ENCODE measurements around the gene FGD5.
A peak's percentile ranks its signal among the peaks of the same experiment; 100 is the strongest.

Gene FGD5

GRCh38 chr3:14935592-14936345, 117.0 kb downstream of the FGD5 start:
- DNase-seq = no peak

GRCh38 chr3:14938954-14939353, 120.2 kb downstream of the FGD5 start:
- no peak for DNase-seq

DNA sequence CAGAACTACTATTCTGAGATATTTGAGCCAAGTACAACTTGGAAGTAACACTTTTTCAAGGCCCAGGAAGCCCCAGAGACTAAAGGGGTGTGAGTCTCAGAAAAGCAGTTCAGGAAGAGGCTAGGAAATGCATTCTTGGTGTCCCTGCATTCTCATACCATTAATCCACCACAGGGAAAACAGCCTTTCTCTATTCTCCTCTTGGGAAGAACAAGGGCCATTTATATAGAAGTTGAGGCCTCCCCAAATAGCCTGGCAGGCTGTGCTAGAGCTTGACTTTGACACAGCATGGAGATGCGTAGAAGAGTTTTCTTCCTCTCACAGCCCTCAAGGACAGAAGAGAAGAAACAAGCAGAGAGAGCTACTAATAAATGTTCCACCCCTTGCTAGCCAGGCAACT, 123.1 kb downstream of the FGD5 start:
- DNase-seq = no peak

DNA sequence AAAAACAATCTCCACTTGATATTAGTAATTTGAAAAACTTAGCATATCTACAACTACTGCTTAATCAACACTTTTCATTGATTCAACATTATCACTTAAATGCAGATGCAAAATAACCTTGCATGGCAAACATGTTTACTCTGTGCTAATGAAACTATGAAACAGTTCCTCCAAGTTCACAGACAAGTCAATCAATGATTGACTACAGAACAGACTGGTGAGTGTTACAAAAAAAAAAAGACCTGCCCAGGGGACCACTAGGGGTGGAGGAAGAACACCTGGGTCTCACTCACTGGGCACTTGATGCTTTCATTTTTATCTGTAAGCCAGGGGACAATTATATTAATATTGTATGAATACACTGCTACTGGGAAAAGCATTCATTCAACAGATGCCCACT, 124.3 kb downstream of the FGD5 start:
- DNase-seq = no peak

- no peak for DNase-seq
These were observed 127.5 kb downstream of the FGD5 start for GRCh38 chr3:14946236-14946635.

GRCh38 chr3:14946739-14947099, 128.0 kb downstream of the FGD5 start:
- DNase-seq = no peak

- DNase-seq = peak; percentile 81 to 89
These were observed 128.5 kb downstream of the FGD5 start, which contains the start of gene NR2C2 for GRCh38 chr3:14947100-14947885. Gene NR2C2, plus strand, starts transcription at chr3:14947583. Its CDS starts 56,332 bp downstream, at chr3:15003915.

DNA sequence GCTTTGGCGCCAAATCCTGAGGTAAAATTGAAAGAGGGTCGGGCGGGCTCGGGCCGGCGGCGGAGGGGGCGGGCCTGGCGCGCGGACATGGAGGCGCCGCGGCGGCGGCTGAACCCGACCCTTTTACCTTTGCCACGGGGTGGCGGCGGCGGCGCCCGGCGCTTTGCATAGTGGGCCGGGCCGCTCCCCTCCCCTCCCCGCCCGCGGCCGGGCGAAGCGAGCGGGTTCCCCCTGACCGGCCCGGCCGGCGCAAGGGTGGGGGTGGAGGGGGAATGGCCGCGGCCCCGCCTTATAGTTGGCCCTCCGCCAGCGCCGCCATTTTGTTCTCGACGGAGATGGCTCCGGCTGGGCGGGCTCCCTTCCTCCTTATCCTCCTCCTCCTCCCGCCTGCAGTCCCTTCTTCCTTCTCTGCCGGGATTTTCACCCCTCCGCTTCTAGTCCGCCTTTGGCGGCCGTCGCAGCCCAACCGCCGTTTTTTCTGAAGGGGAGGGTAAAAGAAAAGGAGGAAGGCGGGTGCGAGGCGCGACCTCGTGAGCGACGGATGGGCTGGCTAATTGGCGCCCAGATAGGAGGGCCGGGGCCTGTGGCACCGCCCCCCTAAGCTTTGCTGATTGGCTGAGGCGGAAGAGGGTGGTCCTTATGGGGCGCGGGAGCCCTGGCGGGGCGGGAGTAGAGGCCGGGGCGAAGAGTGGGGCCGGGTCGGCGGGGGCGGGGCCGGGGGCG, 129.3 kb downstream of the FGD5 start:
- peak; percentile 94 to 100 for DNase-seq

DNA sequence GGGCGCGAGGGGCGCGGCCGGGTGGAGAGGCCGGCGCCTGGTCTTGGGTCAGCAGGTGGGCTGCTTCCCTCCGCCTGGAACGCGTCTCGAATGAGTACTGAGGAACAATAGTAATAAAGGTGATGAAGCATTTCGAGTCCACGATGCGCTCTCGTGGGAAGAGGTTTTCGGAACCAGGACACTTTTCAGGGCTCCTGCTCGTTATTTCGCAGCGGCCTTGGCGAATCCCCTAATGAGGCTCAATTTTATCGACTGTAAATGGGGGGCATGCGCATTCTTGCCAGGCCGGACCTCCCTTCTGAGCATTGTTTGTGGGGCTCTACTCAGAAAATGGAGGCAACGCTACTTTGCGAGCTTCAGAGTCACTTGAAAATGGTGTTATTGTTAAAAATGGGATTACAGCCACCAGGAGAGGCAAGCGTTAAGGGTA, 129.9 kb downstream of the FGD5 start:
- no peak for DNase-seq

DNA sequence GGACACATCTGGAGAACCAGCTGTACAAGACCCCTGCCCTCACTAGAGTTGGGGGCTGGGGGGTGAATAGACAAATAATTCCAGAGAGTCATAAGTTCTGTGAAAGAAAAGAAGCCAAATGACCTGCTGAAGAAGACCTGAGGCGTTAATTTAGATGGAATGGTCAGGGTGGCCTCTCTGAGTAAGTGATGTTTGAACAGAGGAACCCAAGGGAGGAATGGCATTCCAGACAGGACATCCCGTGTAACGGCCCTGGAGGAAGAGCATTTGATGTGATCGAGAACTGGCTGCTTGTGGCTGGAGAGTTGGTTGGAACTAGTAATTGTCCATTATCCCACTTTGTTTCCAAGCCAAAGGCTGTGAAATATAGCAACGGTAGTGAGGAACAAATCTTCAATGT, 130.4 kb downstream of the FGD5 start:
- no peak for DNase-seq

GRCh38 chr3:14950274-14950673, 131.5 kb downstream of the FGD5 start:
- DNase-seq = no peak

GRCh38 chr3:14957153-14957552, 138.4 kb downstream of the FGD5 start:
- no peak for DNase-seq

DNA sequence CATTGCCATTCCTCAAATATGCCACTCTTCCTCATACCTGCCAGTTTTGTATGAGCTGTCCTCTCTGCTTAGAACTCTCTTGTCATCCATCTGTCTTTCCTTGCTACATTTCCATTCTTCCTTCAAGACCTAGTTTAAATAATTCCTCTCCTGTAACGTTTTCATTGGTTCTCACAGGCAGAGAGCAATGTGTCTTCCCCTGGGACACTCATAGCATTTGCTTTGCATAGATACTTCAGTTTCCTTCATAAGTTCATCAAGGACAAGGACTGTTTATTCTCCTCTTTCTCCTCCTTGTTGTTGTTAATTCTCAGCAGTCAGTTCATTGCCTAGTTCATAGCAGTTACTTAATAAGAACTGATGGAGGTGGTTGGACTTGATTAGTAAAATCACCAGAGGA, 139.2 kb downstream of the FGD5 start:
- no peak for DNase-seq

GRCh38 chr3:14959359-14959943, 140.7 kb downstream of the FGD5 start:
- DNase-seq = peak in 1 of 2 donors; percentile 53

GRCh38 chr3:14962762-14963161, 144.0 kb downstream of the FGD5 start:
- no peak for DNase-seq

DNA sequence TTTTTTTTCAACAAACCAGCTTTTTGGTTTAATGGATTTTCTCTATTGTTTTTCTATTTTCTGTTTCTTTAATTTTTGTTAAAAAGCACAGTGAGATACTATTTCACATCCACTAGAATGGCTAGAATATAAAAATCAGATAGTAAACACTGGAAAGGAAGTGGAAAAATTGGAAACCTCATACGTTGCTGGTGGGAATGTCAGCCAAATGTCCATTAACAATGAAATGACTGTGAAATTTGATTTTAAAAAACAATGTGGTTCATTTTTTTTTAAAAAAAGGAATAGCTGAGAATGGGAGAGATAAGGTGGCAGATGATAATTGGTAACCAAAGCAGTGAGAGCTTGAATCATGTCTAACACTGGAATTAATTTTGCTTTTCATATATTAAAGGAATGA, 148.5 kb downstream of the FGD5 start:
- no peak for DNase-seq

DNA sequence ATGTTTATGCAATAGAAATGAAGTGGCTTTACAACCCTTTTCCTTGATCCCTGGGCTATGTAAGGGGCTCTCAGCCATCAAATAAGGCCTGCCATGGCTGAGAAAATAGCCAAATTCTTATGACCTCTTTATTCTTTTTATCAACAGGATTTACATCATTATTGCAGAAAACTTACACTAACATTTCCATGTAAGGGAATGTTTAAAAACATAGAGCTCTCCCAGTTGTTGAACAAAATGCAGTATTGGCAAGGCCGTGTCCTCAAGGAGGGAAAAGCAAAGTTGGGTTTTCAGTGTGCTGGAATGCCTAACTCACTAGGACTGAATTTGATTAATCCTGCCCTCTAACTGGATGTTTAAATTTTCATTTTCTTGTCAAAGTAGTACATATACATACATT, 150.9 kb downstream of the FGD5 start:
- no peak for DNase-seq

GRCh38 chr3:14976317-14976716, 157.6 kb downstream of the FGD5 start:
- no peak for DNase-seq

- DNase-seq = no peak
These were observed 161.9 kb downstream of the FGD5 start for GRCh38 chr3:14980689-14981088.
